ENCODE data around the gene GBP1.
"Not testable (repeated sequence)": the region's sequence is repeated elsewhere in the genome, so short reads cannot be mapped to it uniquely, and the experiment has no call there.

The GBP1 gene

DNA sequence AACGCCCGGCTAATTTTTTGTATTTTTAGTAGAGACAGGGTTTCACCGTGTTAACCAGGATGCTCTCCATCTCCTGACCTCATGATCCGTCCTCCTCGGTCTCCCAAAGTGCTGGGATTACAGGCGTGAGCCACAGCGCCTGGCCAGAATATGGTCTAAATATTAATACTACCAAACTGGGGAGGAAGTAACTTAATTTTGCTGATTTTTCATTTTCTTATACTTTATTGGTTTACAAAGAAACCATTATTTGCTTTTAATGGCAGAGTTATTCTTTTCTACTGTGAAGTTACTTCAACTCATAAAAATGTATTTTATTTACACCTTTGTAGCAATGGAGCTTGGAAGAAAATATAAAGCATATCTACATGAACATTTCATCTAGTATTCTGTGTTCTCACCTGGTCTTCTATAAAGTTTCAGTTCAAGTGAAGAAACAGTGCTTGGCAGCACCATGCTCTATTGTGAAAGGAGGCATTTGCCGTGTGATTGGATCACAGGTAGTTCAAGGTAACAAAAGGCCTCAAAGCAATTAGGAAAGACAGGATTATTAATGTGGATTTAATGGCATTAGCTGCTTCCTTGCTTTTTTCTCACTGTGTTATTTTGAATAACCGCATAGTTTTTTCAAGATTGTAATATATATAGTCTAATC lies 13.6 kb downstream of the GBP1 start:
- DNase-seq (ENCODE audit: low read depth in 2 of 2): no peak

GRCh38 chr1:89050649-89051033 lies 14.4 kb downstream of the GBP1 start:
- DNase-seq (ENCODE audit: low read depth in 2 of 2): no peak

DNA sequence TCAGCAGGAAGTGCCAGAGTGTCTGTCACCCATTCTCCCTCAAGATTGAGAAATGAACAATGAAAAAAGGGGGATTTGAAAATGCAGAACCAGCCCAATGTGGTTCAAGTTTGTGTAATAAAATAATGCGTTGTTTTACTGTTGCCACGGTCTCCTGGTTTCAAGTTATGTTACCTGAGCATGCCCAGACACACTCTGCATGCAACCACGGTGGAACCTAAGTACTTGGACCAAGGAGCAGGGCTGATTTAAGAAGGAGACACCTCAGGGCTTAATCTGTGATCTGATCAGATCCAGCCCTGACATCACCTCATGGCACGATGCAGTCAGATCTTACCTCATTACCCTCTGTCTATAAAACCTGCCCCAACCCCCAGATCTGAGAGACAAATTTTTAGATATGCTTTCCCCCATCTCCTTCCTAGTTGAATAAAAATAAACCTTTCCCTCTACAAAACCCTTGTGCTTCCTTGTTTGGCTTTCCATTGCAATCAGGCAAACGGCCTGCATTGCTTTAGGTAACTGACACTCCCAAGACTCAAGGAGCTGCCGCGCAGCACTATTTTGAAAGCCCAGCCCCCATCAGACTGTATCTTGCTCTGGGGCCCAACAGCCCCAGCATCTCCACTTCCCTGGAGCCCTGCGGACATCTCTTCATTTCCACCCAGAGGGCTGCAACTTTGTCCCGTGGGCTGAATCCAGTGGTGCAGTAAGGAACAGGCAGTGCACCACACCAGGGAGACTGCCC lies 14.9 kb downstream of the GBP1 start:
- DNase-seq (ENCODE audit: low read depth in 2 of 2): not testable (repeated sequence)

- DNase-seq (ENCODE audit: low read depth in 2 of 2): not testable (repeated sequence)
These were observed 15.8 kb downstream of the GBP1 start for GRCh38 chr1:89049187-89049586.

DNA sequence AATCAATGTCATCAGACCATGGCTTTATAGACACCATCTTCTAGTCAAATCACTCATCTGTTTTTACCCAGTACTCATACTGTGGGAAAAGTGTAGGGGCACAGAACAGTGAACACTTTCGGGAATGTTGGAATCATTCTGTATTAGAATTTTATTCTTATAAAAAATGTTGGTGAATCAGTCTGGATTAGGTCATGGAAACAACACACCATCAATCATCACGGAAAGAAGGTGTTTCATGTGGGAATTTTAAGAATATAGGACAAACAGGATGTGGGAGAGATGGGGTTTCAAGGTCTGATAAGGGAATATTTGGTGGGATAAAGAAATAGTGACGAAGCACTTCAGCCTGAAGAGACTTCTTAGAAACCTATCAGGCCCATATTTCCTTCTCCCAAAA lies 17.3 kb downstream of the GBP1 start:
- DNase-seq (ENCODE audit: low read depth in 2 of 2): no peak

GRCh38 chr1:89046318-89047183 lies 18.5 kb downstream of the GBP1 start:
- DNase-seq (ENCODE audit: low read depth in 2 of 2): not testable (repeated sequence)

- DNase-seq (ENCODE audit: low read depth in 2 of 2): no peak
These were observed 19.9 kb downstream of the GBP1 start for GRCh38 chr1:89044970-89045721.

GRCh38 chr1:89043940-89044339 lies 21.1 kb downstream of the GBP1 start:
- no peak for DNase-seq (ENCODE audit: low read depth in 2 of 2)

DNA sequence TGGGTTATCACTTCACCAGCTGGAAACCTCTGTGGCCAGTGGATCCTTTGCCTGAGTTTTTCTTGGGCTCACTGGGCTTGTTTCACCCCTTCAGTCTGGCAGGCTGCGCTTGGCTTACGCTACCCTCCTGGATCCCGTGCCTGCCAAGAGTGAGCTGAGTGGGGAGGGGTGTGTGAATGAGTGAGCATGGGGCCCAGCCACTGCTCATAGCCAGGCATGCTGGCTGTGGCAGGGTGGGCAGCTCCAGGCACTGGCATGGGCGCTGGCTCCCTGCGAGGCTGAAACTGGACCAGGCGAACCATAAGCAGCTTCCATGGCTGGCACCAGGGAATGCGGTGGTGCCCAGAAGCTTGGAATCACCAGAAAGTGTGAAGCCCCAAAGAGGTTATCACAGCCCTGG lies 22.5 kb downstream of the GBP1 start:
- no peak for DNase-seq (ENCODE audit: low read depth in 2 of 2)

DNA sequence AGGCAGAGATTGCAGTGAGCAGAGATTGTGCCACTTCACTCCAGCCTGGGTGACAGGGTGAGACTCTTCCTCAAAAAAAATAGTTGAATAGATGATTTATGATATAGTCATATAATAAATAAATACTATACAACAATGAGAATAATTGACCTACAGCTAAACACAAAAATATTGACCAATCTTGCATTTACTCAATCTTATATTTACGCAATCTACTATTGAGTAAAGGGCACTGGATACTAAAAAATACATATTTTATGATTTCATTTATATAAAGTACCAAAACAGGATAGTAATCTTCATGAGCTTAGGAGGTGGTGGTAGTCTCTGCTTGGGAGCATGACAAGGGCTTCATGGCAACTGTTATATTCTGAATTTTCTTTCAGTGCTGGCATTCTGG lies 23.3 kb downstream of the GBP1 start:
- DNase-seq (ENCODE audit: low read depth in 2 of 2): no peak

GRCh38 chr1:89041119-89041641 lies 23.8 kb downstream of the GBP1 start:
- DNase-seq (ENCODE audit: low read depth in 2 of 2): no peak

- no peak for DNase-seq (ENCODE audit: low read depth in 2 of 2)
These were observed 24.7 kb downstream of the GBP1 start for GRCh38 chr1:89040315-89040626.

DNA sequence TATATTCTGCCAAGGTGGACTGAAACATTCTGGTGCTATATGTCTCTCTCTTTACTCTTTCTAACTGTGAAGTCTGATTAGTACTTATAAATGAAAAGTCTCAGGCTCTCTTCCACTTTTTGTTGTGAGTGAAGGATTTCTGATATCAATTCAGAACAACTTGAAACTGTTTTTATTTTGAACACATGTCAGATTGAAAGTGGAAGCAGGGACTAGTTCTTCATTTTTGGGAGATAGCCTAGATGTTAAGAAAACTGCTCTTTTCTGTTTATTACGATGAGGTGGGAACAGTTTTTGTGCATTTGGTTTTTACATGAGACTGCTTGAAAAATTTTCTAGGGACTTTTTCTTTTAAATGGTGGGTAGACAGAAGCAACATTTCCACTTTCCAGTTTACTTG lies 27.8 kb downstream of the GBP1 start:
- no peak for DNase-seq (ENCODE audit: low read depth in 2 of 2)

DNA sequence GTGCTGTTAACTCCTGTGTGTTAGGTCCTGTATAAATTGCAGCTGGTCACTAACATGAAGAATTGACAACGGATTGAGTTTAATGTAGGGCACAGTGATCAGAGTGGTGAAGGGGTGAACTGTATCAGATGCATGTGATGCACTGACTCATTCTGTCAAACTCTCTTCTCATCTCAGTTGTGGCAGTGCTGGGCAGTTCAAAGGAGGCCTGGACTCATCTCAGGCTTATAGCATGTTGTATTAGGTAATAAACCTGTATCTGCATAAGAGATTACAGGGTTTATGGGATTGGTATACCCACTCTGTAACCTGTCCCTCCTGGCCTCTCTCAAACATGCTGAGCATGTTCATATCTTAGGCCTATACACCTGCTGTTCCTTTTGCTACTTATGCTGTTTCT lies 29.9 kb downstream of the GBP1 start:
- DNase-seq (ENCODE audit: low read depth in 2 of 2): no peak

- not testable (repeated sequence) for DNase-seq (ENCODE audit: low read depth in 2 of 2)
These were observed 31.0 kb downstream of the GBP1 start for GRCh38 chr1:89034004-89034403.

DNA sequence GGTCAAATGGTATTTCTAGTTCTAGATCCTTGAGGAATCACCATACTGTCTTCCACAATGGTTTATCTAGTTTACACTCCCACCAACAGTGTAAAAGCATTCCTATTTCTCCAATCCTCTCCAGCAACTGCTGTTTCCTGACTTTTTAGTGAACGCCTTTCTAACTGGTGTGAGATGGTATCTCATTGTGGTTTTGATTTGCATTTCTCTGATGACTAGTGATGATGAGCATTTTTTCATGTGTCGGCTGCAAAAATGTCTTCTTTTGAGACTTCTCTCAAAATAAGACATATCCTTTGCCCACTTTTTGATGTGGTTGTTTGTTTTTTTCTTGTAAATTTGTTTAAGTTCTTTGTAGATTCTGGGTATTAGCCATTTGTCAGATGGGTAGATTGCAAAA lies 36.0 kb downstream of the GBP1 start:
- not testable (repeated sequence) for DNase-seq (ENCODE audit: low read depth in 2 of 2)

DNA sequence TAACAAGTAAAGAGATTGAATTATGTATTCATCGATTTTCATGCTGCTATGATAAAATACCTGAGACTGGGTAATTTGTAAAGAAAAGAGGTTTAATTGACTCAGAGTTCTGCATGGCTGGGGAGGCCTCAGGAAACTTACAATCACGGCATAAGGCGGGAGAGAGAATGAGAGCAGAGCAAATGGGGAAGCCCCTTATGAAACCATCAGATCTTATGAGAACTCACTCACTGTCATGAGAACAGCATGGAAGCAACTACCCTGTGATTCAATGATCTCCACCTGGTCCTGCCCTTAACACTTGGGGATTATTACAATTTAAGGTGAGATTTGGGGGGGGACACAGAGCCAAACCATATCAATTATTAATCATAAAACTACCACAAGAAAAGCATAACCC lies 39.1 kb downstream of the GBP1 start:
- DNase-seq (ENCODE audit: low read depth in 2 of 2): no peak

DNA sequence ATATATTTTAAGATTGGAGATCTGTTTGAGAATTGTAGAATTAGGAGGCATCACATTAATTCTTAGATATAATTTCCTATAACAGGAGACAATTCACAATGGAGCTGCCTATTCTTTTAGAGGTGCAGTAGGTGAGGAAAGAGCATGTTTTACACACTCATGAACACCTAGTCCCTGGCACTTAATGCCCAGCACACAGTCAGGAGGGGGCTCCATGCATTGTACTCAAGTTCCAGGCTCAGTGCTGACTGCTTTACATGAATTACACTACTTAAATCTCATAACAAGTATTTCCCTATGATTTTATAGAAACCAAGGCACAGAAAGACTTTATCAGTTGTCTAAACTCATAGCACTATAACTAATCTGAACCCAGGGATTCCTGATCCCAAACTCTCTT lies 42.0 kb downstream of the GBP1 start:
- no peak for DNase-seq (ENCODE audit: low read depth in 2 of 2)

- DNase-seq (ENCODE audit: low read depth in 2 of 2): no peak
These were observed 42.6 kb downstream of the GBP1 start, which contains the start of gene GBP3 for GRCh38 chr1:89022167-89022959. GBP3 (minus strand) TSS chr1:89022866; CDS start chr1:89020721, 2,145 bp downstream.

- not testable (repeated sequence) for DNase-seq (ENCODE audit: low read depth in 2 of 2)
These were observed 46.7 kb downstream of the GBP1 start for GRCh38 chr1:89018318-89018717.

DNA sequence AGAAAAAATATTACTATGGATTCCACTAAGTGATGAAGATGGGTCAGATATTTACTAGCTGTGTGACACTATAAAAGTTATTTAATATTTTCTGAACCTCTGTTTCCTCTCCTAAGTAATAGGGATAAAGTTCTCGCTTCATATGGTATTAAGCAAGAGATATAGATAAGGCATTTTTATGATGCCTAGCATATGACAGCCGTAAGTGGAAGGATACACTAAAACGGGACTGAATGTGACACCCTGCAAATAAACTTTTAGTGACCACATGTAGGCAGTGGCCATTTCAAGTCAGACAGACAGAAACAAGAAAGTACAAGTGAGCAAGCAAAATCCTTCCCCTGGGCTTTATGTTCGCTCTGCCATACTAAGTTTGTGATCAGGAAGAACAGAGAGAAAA lies 56.5 kb downstream of the GBP1 start:
- DNase-seq (ENCODE audit: low read depth in 2 of 2): no peak

Data from activated CD8-positive, alpha-beta memory T cell treated with anti-CD3 and anti-CD28 coated beads for 4 hours (primary cell).